PFSK-1 (cell line): ENCODE measurements around the gene MRPS18C.

ENCODE experiments used
- FOXP2 ChIP-seq: optimal IDR thresholded peaks from 2 replicates; pipeline ENCODE3; 2011; ENCODE audit warnings: borderline replicate concordance, control low read depth, inconsistent platforms; ENCODE audit not compliant: insufficient read depth; ENCODE audit errors: extremely low read length, extremely low read depth
- POLR2AphosphoS5 ChIP-seq: IDR thresholded peaks from 2 replicates; pipeline ENCODE4 v1.6.1; 2012; ENCODE audit warnings: low read depth, mild to moderate bottlenecking, control low read depth, low read length, moderate library complexity
- SIN3A ChIP-seq: IDR thresholded peaks from 2 replicates; pipeline ENCODE4 v1.6.1; 2012; ENCODE audit warnings: mild to moderate bottlenecking, low read length, moderate library complexity, borderline replicate concordance; ENCODE audit not compliant: insufficient read depth
- TAF1 ChIP-seq: IDR thresholded peaks from 2 replicates; pipeline ENCODE4 v1.6.1; 2012; ENCODE audit warnings: low read length, control low read depth, borderline replicate concordance; ENCODE audit not compliant: insufficient read depth
- TF ChIP-seq, protein P1 (sequence below), 2 experiments: IDR thresholded peaks; 2 replicates each; pipeline versions ENCODE4 v1.6.1 to v1.8.0; 2011 to 2012; ENCODE audit warnings: low read depth in 2 of 2, low read length in 2 of 2, control low read depth in 1 of 2, inconsistent platforms in 1 of 2, mild to moderate bottlenecking in 1 of 2, moderate library complexity in 1 of 2; ENCODE audit not compliant: insufficient read depth in 1 of 2

DNA sequence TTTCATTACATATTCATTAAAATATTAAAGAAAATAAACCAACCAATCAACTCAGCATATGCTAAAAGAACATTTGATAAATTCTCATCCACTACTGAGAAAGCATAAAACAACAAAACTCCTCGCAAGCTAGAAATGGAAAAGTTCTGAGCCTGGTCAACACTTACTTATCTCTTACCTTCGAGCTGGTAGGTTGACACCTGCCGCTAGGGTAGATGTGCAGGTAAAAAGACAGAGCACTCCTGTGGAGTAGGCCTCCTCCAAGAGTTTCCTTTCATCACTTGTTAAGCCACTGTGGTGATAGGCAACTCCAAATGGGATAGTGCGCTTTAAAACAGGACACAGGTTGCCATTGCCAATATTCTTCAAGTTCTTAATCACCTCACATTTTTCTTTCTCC is 19.2 kb upstream of the MRPS18C start:
- TF ChIP-seq, protein P1, sequence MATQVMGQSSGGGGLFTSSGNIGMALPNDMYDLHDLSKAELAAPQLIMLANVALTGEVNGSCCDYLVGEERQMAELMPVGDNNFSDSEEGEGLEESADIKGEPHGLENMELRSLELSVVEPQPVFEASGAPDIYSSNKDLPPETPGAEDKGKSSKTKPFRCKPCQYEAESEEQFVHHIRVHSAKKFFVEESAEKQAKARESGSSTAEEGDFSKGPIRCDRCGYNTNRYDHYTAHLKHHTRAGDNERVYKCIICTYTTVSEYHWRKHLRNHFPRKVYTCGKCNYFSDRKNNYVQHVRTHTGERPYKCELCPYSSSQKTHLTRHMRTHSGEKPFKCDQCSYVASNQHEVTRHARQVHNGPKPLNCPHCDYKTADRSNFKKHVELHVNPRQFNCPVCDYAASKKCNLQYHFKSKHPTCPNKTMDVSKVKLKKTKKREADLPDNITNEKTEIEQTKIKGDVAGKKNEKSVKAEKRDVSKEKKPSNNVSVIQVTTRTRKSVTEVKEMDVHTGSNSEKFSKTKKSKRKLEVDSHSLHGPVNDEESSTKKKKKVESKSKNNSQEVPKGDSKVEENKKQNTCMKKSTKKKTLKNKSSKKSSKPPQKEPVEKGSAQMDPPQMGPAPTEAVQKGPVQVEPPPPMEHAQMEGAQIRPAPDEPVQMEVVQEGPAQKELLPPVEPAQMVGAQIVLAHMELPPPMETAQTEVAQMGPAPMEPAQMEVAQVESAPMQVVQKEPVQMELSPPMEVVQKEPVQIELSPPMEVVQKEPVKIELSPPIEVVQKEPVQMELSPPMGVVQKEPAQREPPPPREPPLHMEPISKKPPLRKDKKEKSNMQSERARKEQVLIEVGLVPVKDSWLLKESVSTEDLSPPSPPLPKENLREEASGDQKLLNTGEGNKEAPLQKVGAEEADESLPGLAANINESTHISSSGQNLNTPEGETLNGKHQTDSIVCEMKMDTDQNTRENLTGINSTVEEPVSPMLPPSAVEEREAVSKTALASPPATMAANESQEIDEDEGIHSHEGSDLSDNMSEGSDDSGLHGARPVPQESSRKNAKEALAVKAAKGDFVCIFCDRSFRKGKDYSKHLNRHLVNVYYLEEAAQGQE (IDR thresholded peaks at IDR 0.05; ENCODE audit: insufficient read depth in 1 of 2, low read depth in 2 of 2, low read length in 2 of 2) = no peak
- no peak for TF ChIP-seq POLR2AphosphoS5
- TF ChIP-seq FOXP2 = no peak
- no peak for TF ChIP-seq TAF1
- no peak for TF ChIP-seq SIN3A
